Peyer's patch (tissue), 4 donors: Measurements from ENCODE around the gene S1PR1. TPM values are rescaled to one million over a fixed set of nuclear protein-coding genes. Genes with fewer than 3 reads are reported as not detected.

Source experiments
- DNase-seq, 3 donors: peaks; one replicate each; pipeline ENCODE4 v3.0.0-alpha.2; 2017 to 2019
- H3K27ac ChIP-seq, 4 donors: fragments of 200-600 bp; sonication (generic); one replicate each; pipeline ENCODE4 v1.5.1; 2016 to 2019
- H3K27me3 ChIP-seq, 2 donors: fragments of 200-600 bp; sonication (generic); one replicate each; pipeline ENCODE4 v1.5.1; 2019
- H3K36me3 ChIP-seq, 3 donors: fragments of 200-600 bp; sonication (generic); one replicate each; pipeline ENCODE4 v1.5.1; 2016 to 2019
- H3K4me1 ChIP-seq, 4 donors: fragments of 200-600 bp; sonication (generic); one replicate each; pipeline ENCODE4 v1.5.1; 2016 to 2019
- H3K4me3 ChIP-seq, 4 donors: fragments of 200-600 bp; sonication (generic); 1 replicate in 3 of 4; 2 replicates in 1 of 4; pipeline ENCODE4 v1.5.1; 2016 to 2019; ENCODE audit warnings: mild to moderate bottlenecking in 1 of 4
- H3K9me3 ChIP-seq, 4 donors: fragments of 200-600 bp; sonication (generic); one replicate each; pipeline ENCODE4 v1.5.1; 2016 to 2019; ENCODE audit warnings: mild to moderate bottlenecking in 1 of 4
- POLR2A ChIP-seq, 2 donors: fragments of 450-650 bp; IDR thresholded peaks; one replicate each; pipeline ENCODE4 v1.5.1; 2017; ENCODE audit warnings: antibody characterized with exemption in 2 of 2, mild to moderate bottlenecking in 2 of 2, moderate library complexity in 2 of 2
- total RNA-seq, 4 donors: library from RNA; depleted of rRNA; stranded (reverse); fragments of >200 nt; gene quantifications; one replicate each; pipeline ENCODE4 v1.1.0, GENCODE V29; 2016
- TF ChIP-seq, protein P1 (sequence below), 6 experiments: fragments of 450-650 bp in 4 of 6; fragments of 200-600 bp in 2 of 6; sonication (generic) in 1 of 6; IDR thresholded peaks; one replicate each; pipeline ENCODE4 v1.5.1; 2017 to 2019; ENCODE audit warnings: antibody characterized with exemption in 6 of 6, mild to moderate bottlenecking in 3 of 6, moderate library complexity in 1 of 6

Gene S1PR1
- total RNA-seq, 4 donors from 2014 or later: 3.0 to 27.2 (median 19.3) TPM

DNA sequence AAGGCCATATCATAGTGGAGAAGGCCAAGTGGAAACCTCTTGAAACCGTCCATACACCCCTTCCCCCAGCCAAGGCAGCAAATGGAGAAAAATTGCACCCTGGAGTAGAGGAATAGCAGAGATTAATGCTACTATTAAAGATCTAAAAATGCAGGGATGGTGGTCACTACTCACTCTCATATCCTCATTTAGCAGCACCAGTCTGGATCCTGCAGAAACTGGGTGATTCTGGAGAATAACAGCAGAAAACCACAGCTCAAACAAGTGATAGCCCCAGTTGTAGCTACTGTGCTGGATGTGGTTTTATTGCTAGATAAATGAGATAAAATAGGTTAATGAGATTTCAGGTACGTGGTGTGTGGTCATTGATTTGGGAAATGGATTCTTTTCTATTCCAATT lies 30.3 kb downstream of the S1PR1 start:
- no peak for DNase-seq
- Histone ChIP-seq H3K36me3 (no peaks in the 10 kb centered on the region), H3K4me1 (peaks cover 0 to 19% (median 0%) of the 10 kb centered on the region in 4 donors), H3K27me3 (no peaks in the 10 kb centered on the region), H3K9me3 (peaks cover 0 to 4% (median 0%) of the 10 kb centered on the region in 4 donors), H3K4me3 (no peak overlapping the region), H3K27ac (no peak overlapping the region)
- TF ChIP-seq POLR2A (IDR thresholded peaks at IDR 0.05): no peak

DNA sequence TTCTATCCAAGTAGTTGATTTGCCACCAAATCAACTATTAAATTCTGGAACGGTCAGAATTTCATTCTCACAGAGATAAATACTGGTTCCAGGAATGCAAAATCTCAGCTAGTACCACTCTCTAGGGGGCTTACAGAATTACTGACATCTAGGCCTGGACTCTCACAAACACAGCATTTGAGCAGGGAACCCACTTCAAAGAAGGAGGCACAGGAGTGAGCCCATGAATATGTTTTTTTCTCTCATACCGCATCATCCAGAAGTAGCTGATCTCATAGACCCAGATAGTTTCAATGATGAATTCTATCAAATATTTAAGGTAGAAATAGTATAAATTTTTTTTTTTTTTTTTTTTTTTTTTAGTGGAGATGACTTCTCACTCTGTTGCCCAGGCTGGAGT lies 32.1 kb downstream of the S1PR1 start:
- H3K36me3 ChIP-seq: no peaks in the 10 kb centered on the region
- TF ChIP-seq POLR2A (IDR thresholded peaks at IDR 0.05): no peak
- TF ChIP-seq, protein P1, sequence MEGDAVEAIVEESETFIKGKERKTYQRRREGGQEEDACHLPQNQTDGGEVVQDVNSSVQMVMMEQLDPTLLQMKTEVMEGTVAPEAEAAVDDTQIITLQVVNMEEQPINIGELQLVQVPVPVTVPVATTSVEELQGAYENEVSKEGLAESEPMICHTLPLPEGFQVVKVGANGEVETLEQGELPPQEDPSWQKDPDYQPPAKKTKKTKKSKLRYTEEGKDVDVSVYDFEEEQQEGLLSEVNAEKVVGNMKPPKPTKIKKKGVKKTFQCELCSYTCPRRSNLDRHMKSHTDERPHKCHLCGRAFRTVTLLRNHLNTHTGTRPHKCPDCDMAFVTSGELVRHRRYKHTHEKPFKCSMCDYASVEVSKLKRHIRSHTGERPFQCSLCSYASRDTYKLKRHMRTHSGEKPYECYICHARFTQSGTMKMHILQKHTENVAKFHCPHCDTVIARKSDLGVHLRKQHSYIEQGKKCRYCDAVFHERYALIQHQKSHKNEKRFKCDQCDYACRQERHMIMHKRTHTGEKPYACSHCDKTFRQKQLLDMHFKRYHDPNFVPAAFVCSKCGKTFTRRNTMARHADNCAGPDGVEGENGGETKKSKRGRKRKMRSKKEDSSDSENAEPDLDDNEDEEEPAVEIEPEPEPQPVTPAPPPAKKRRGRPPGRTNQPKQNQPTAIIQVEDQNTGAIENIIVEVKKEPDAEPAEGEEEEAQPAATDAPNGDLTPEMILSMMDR (IDR thresholded peaks at IDR 0.05): no peak
- no peak for DNase-seq
- no peak overlapping the region for H3K27ac ChIP-seq
- H3K4me3 ChIP-seq: no peak overlapping the region
- peaks cover 0 to 4% (median 0%) of the 10 kb centered on the region in 4 donors for H3K9me3 ChIP-seq
- no peaks in the 10 kb centered on the region for H3K27me3 ChIP-seq
- peaks cover 0 to 10% (median 0%) of the 10 kb centered on the region in 4 donors for H3K4me1 ChIP-seq

DNA sequence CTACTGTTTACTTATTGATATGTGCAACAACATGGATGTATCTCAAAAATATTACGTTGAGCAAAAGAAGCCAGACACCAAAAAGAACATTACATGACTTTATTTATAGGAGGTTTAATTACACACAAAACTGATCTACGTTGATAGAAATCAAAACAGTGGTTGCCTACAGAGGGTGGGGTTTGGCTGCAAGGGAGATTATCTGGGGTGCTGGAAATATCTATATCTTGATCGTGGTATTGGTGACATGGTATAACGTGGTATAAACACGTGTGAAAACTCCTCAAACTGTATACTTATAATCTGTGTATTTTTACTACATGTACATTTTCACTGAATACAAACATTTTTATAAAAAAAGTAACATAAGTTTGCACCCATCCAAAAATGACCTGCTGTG lies 38.9 kb downstream of the S1PR1 start:
- Histone ChIP-seq H3K36me3 (no peaks in the 10 kb centered on the region), H3K4me1 (no peaks in the 10 kb centered on the region), H3K9me3 (peaks cover 0 to 4% (median 0%) of the 10 kb centered on the region in 4 donors), H3K27ac (no peak overlapping the region), H3K27me3 (no peaks in the 10 kb centered on the region), H3K4me3 (no peak overlapping the region)
- no peak for DNase-seq
- no peak for TF ChIP-seq POLR2A (IDR thresholded peaks at IDR 0.05)
- TF ChIP-seq, protein P1 (IDR thresholded peaks at IDR 0.05): no peak

DNA sequence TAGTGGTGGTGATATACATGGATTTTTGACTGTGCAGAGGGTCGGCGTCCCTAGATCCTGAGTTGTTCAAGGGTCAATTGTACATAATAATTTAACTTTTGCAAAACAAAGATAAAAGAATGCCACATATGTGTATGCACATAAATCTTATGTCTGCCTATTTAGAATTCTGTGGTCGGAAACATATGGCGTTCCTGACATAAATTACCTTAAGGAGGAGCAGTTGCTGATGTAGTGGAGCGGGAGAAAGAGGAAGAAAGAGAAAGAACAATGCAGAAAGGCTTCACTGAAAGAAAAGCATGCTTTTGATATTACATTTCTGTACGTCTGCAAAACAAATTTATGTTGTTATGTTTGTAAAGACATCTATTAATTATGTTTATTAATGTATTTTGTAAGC lies 40.0 kb downstream of the S1PR1 start:
- no peak overlapping the region for H3K4me3 ChIP-seq
- H3K36me3 ChIP-seq: no peaks in the 10 kb centered on the region
- H3K27ac ChIP-seq: no peak overlapping the region
- no peaks in the 10 kb centered on the region for H3K4me1 ChIP-seq
- H3K27me3 ChIP-seq: no peaks in the 10 kb centered on the region
- no peaks in the 10 kb centered on the region for H3K9me3 ChIP-seq
- TF ChIP-seq POLR2A (IDR thresholded peaks at IDR 0.05): no peak
- TF ChIP-seq, protein P1 (IDR thresholded peaks at IDR 0.05): no peak
- no peak for DNase-seq

DNA sequence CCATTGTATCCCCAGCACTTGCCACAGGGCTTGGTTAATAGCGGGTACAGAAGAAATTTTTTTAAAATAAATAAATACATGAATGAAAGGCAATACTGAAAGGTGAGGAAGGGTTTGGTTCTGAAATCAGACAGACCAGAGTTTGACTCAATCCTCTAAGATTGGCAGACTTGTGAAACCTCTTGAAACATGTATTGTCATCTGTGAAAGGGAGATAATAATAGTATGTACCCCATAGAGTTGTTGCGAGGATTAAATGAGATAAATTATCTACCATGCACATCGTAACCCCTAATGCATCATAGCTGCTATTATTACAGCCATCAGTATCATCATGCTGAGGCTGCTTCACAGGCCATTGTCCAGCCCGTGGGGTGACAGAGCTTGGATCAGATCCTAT lies 41.4 kb downstream of the S1PR1 start:
- Histone ChIP-seq H3K27me3 (no peaks in the 10 kb centered on the region), H3K9me3 (no peaks in the 10 kb centered on the region), H3K4me3 (no peak overlapping the region), H3K4me1 (no peaks in the 10 kb centered on the region), H3K27ac (no peak overlapping the region), H3K36me3 (no peaks in the 10 kb centered on the region)
- no peak for TF ChIP-seq POLR2A (IDR thresholded peaks at IDR 0.05)
- TF ChIP-seq, protein P1 (IDR thresholded peaks at IDR 0.05): no peak
- no peak for DNase-seq

DNA sequence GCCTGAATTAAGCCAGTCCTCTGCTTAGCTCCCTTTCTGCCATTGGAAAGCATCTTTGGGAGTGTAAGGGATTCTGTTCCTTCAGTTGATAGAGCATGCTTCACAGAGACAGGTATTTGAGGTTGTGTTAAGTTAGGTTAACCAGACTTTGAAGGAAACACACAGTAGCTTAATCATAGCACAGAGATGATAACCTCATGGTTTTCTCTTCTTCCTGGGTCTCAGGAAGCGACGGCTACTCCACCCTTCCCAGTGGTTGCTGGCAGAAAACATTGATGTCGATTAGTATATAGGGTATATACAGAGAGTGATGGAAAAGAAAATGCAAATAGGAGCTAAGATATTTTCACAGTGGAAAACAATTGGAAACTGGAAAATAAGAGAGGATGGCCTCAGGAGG lies 42.0 kb downstream of the S1PR1 start:
- Histone ChIP-seq H3K9me3 (no peaks in the 10 kb centered on the region), H3K4me1 (no peaks in the 10 kb centered on the region), H3K4me3 (no peak overlapping the region), H3K27ac (no peak overlapping the region), H3K36me3 (no peaks in the 10 kb centered on the region), H3K27me3 (no peaks in the 10 kb centered on the region)
- TF ChIP-seq, protein P1 (IDR thresholded peaks at IDR 0.05): no peak
- no peak for TF ChIP-seq POLR2A (IDR thresholded peaks at IDR 0.05)
- no peak for DNase-seq
